Karpas-422 (cell line): ENCODE results near the gene PHYHIPL. TPM values are rescaled to one million over a fixed set of nuclear protein-coding genes. Genes with fewer than 3 reads are reported as not detected.

Source experiments
- DNase-seq: peaks from one replicate; pipeline ENCODE4 v3.0.0-alpha.2; 2015
- H2AFZ ChIP-seq: fragments of 200-600 bp; sonication (generic); 2 replicates; pipeline ENCODE4 v1.6.1; 2014; ENCODE audit warnings: antibody characterized with exemption, low read length, mixed read lengths
- H3K27ac ChIP-seq: fragments of 200-600 bp; sonication (generic); 2 replicates; pipeline ENCODE4 v1.5.1; 2014; ENCODE audit warnings: mild to moderate bottlenecking, low read length, moderate library complexity
- H3K27me3 ChIP-seq: fragments of 200-600 bp; sonication (generic); 2 replicates; pipeline ENCODE4 v1.6.1; 2014; ENCODE audit warnings: low read length, mixed read lengths
- H3K36me3 ChIP-seq: fragments of 200-600 bp; sonication (generic); 2 replicates; pipeline ENCODE4 v1.6.1; 2014; ENCODE audit warnings: low read length, mixed read lengths; ENCODE audit not compliant: insufficient read depth
- H3K4me1 ChIP-seq: fragments of 200-600 bp; sonication (generic); 2 replicates; pipeline ENCODE4 v1.6.1; 2014; ENCODE audit warnings: mild to moderate bottlenecking, low read length, mixed read lengths
- H3K4me2 ChIP-seq: fragments of 200-600 bp; sonication (generic); 2 replicates; pipeline ENCODE4 v1.6.1; 2014; ENCODE audit warnings: low read length, low read depth, mild to moderate bottlenecking; ENCODE audit not compliant: poor library complexity, severe bottlenecking
- H3K4me3 ChIP-seq: fragments of 200-600 bp; sonication (generic); 2 replicates; pipeline ENCODE4 v1.5.1; 2014; ENCODE audit warnings: mild to moderate bottlenecking, antibody characterized with exemption, low read length, mixed read lengths
- H3K79me2 ChIP-seq: fragments of 200-600 bp; sonication (generic); 2 replicates; pipeline ENCODE4 v1.6.1; 2014; ENCODE audit warnings: mild to moderate bottlenecking, low read length, mixed read lengths
- H3K9ac ChIP-seq: fragments of 200-600 bp; sonication (generic); 2 replicates; pipeline ENCODE4 v1.6.0; 2014; ENCODE audit warnings: low read length
- H3K9me2 ChIP-seq: fragments of 200-600 bp; sonication (generic), shearing (Covaris generic); replicated peaks from 2 replicates; pipeline ENCODE4 v1.6.0; 2014; ENCODE audit warnings: mild to moderate bottlenecking, low read length, moderate library complexity; ENCODE audit not compliant: insufficient read depth
- H3K9me3 ChIP-seq: fragments of 300-700, 200-600 bp; sonication (generic); 2 replicates; pipeline ENCODE4 v1.6.1; 2014; ENCODE audit warnings: low read length, mixed read lengths
- H4K20me1 ChIP-seq: fragments of 200-600 bp; sonication (generic); 2 replicates; pipeline ENCODE4 v1.6.1; 2014; ENCODE audit warnings: mild to moderate bottlenecking, antibody characterized with exemption, low read length, low read depth; ENCODE audit not compliant: insufficient read depth
- total RNA-seq: library from RNA; depleted of rRNA; stranded (reverse); fragments of >200 nt; shearing (Covaris generic); gene quantifications from 2 replicates; pipeline ENCODE4 v1.2.3, GENCODE V29; 2014; ENCODE audit warnings: low replicate concordance; rRNA removed

Gene PHYHIPL
- total RNA-seq = not detected in 2 replicates

DNA sequence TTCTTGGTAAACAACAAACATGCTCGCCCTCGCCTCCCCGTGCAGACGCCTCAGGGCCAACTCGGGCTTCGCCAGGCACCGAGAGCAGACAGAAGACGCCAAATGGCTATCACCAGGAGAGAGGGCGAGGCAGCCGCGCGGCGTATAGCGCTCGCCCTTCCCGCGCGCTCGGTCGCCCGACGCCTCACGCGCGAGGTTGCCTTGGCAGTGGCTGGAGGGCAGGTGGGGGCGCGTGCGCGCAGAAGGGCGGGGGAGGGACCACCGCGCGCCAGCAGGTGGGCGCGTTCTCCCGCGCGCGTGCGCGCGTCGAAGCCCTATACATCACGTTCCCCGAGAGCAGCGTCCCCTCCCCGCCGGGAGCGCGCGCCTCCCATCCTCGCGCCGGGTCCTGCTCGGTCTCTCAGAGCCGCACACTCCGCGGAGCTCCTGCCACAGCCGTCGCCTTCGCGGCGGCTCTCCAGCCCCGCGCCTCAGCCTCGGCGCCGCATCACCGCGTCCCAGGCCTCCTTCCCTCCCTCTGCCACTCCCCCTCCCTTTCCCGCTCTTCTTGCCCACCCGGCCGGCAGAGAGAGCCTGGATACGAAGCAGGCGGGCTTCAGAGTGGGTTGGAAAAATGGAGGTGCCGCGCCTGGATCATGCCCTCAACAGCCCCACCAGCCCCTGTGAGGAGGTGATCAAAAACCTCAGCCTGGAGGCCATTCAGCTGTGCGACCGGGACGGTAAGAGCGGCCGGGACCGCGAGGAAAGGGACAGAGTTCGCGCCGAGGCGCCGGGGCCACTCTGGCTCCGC lies at the start of gene PHYHIPL:
TSS of gene PHYHIPL (plus strand) at position 403 of the 790 bp plus-strand sequence. CDS start at position 614, 211 bp downstream.
- Histone ChIP-seq H3K79me2 (no peaks in the 10 kb centered on the region), H3K9me2 (no peaks in the 10 kb centered on the region), H3K9ac (no peak within 1 kb of the TSS), H2AFZ (no peak within 1 kb of the TSS), H3K27me3 (no peaks in the 10 kb centered on the region), H3K36me3 (no peaks in the 10 kb centered on the region), H4K20me1 (no peaks in the 10 kb centered on the region), H3K9me3 (no peaks in the 10 kb centered on the region), H3K4me3 (no peak within 1 kb of the TSS), H3K4me2 (no peak within 1 kb of the TSS), H3K27ac (no peak within 1 kb of the TSS), H3K4me1 (no peaks in the 10 kb centered on the region)
- DNase-seq = no peak

DNA sequence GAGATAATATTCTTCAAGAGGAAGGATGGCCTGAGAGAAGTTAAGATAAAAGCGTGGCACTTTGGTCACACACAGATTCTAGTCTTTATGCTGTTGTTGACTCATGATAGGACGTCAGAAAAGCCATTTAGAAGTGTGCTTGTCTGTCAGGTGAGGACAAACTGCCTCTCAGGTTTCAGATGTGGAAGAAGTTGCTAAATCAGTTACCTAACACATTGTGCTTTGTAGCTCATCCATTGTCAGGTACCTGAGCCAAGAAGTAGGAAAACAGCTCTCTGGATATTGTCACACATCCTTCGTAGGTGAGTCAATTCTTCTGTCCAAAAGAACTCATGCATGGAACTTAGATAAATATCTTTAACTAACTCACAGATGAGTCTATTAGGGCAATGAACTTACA lies 49.5 kb upstream of the PHYHIPL start:
- Histone ChIP-seq H3K27ac (no peak overlapping the region), H3K9ac (no peak overlapping the region), H3K79me2 (no peaks in the 10 kb centered on the region), H3K9me3 (no peaks in the 10 kb centered on the region), H3K4me2 (no peak overlapping the region), H3K27me3 (no peaks in the 10 kb centered on the region), H4K20me1 (no peaks in the 10 kb centered on the region), H3K9me2 (no peaks in the 10 kb centered on the region), H3K36me3 (no peaks in the 10 kb centered on the region), H3K4me3 (no peak overlapping the region), H3K4me1 (no peaks in the 10 kb centered on the region), H2AFZ (no peak overlapping the region)
- DNase-seq = no peak

DNA sequence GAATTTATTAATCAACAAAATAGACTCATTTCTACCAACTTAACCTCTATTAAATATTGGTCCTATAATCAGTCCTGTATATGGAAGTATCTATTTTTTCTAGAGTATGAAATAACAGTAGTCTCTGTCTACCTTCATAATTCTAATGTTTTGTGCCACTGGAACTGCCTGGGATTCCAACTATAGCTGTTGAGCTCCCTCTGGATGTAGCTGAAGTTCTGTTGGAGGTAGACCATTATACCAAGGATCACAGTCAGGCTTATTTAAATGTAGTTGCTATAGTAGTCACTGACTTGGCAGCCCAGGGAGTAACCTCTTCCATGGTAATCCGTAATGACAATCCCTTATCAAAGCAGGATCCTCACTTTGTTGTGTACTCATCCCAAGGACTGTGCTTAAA lies 48.5 kb upstream of the PHYHIPL start:
- H2AFZ ChIP-seq = no peak overlapping the region
- no peaks in the 10 kb centered on the region for H3K9me3 ChIP-seq
- DNase-seq = no peak
- H3K79me2 ChIP-seq = no peaks in the 10 kb centered on the region
- H3K27me3 ChIP-seq = no peaks in the 10 kb centered on the region
- H4K20me1 ChIP-seq = no peaks in the 10 kb centered on the region
- H3K4me3 ChIP-seq = no peak overlapping the region
- no peaks in the 10 kb centered on the region for H3K9me2 ChIP-seq
- H3K36me3 ChIP-seq = no peaks in the 10 kb centered on the region
- no peak overlapping the region for H3K9ac ChIP-seq
- no peak overlapping the region for H3K27ac ChIP-seq
- H3K4me1 ChIP-seq = no peaks in the 10 kb centered on the region
- H3K4me2 ChIP-seq = no peak overlapping the region

DNA sequence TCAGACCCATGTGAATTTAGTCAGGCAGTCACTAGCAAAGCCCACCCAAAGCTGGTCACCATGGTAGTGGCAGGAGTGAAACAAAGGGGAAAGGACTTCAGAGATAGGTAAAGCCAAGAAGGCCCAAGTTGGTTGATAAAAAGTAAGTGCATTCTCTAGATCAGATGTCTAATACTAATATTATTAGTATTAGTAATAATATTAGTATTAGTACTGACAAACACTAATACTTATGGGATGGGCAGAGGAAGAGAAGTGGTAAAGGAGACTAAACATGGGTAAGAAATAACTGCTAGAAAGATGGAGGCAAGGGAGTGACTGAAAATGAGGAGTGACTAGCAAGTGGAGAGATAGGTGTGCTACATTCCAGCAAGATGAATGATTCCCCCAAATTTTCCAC lies 46.6 kb upstream of the PHYHIPL start:
- H3K27me3 ChIP-seq = no peaks in the 10 kb centered on the region
- H3K4me1 ChIP-seq = no peaks in the 10 kb centered on the region
- H3K4me2 ChIP-seq = no peak overlapping the region
- H3K79me2 ChIP-seq = no peaks in the 10 kb centered on the region
- no peaks in the 10 kb centered on the region for H4K20me1 ChIP-seq
- no peak for DNase-seq
- no peak overlapping the region for H3K27ac ChIP-seq
- no peaks in the 10 kb centered on the region for H3K36me3 ChIP-seq
- H3K9me3 ChIP-seq = no peaks in the 10 kb centered on the region
- no peak overlapping the region for H2AFZ ChIP-seq
- no peaks in the 10 kb centered on the region for H3K9me2 ChIP-seq
- H3K9ac ChIP-seq = no peak overlapping the region
- H3K4me3 ChIP-seq = no peak overlapping the region

DNA sequence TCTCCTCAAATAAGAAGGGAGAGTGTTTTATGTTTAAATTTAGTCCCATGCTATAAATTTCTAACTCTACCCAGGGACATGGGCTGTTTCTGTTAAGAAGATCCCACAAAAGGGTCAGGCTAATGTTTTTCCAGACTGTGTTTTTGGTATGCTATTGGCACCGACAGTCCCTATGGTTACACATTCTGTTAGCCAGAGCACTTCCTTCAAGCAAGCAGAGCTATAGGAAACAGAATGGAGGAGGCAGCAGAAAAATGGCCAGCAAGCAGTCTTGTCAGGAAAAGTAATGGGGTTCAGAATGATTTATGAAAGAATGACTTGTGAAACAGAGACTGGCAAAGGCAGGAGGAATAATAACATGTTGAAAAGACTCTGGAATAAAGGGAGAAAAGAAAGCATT lies 44.8 kb upstream of the PHYHIPL start:
- Histone ChIP-seq H3K27ac (no peak overlapping the region), H3K4me3 (no peak overlapping the region), H2AFZ (no peak overlapping the region), H3K79me2 (no peaks in the 10 kb centered on the region), H3K9ac (no peak overlapping the region), H3K9me3 (no peaks in the 10 kb centered on the region), H3K36me3 (no peaks in the 10 kb centered on the region), H3K9me2 (no peaks in the 10 kb centered on the region), H3K4me2 (no peak overlapping the region), H3K4me1 (no peaks in the 10 kb centered on the region), H3K27me3 (no peaks in the 10 kb centered on the region), H4K20me1 (no peaks in the 10 kb centered on the region)
- no peak for DNase-seq

DNA sequence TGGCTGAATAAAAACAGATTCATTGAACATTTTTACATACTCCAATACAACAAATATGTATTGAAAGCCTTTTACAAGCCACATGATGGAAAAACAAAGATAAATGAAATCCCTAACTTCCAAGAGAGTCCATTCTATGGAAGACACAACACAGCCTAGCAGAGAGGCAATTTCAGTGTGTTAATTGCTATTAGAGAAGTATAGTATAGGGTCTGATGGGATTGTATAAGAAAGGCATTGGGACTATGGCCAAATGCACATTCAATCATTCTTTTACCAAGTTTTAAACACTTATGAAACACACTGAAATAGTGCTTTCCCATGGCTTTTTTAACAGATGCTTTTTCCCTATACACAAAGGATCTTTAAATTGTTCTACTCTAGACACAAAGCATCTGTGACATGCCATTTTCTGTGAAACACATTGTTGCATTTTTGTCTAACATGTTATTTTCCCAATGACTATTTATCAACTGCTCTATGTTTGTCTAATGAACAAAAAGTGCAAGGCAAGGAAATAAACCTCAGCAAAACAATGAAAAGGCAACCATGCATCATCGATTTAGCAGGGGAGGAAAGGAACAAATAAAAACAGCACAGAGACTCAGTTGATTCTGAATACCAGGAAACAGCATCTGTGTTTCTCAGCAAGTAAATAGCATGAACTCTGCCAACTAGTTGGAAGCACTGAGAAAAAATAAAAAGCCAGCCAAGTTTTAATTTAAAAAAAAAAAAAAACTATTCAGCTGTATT lies 42.4 kb upstream of the PHYHIPL start:
- Histone ChIP-seq H2AFZ (no peak overlapping the region), H4K20me1 (no peaks in the 10 kb centered on the region), H3K4me3 (no peak overlapping the region), H3K9me3 (no peaks in the 10 kb centered on the region), H3K9me2 (no peaks in the 10 kb centered on the region), H3K27me3 (no peaks in the 10 kb centered on the region), H3K4me1 (no peaks in the 10 kb centered on the region), H3K36me3 (no peaks in the 10 kb centered on the region), H3K4me2 (no peak overlapping the region), H3K9ac (no peak overlapping the region), H3K27ac (no peak overlapping the region), H3K79me2 (no peaks in the 10 kb centered on the region)
- DNase-seq = no peak

DNA sequence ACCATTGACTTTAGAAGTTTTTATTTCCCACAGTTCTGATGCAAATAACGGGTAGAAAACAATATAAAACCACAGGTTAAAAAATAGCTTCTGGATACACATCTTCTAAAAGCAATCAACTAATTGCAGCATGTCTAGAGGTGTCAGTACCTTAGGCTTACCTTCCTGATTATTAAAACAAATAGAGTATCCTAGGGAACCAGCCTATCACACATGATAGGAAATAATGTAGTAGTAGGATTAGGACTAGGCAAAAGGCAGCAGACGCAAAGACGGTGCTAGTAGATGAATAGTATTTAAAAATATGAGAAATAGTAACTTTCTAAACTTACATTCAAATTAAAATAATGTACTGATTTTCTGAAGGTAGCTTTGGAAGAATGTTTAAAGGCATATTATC lies 41.7 kb upstream of the PHYHIPL start:
- no peaks in the 10 kb centered on the region for H3K9me3 ChIP-seq
- no peaks in the 10 kb centered on the region for H3K36me3 ChIP-seq
- H3K9me2 ChIP-seq = no peaks in the 10 kb centered on the region
- H2AFZ ChIP-seq = no peak overlapping the region
- H3K79me2 ChIP-seq = no peaks in the 10 kb centered on the region
- H3K4me3 ChIP-seq = no peak overlapping the region
- no peaks in the 10 kb centered on the region for H3K27me3 ChIP-seq
- H3K4me1 ChIP-seq = no peaks in the 10 kb centered on the region
- H4K20me1 ChIP-seq = no peaks in the 10 kb centered on the region
- DNase-seq = no peak
- no peak overlapping the region for H3K9ac ChIP-seq
- no peak overlapping the region for H3K27ac ChIP-seq
- no peak overlapping the region for H3K4me2 ChIP-seq

DNA sequence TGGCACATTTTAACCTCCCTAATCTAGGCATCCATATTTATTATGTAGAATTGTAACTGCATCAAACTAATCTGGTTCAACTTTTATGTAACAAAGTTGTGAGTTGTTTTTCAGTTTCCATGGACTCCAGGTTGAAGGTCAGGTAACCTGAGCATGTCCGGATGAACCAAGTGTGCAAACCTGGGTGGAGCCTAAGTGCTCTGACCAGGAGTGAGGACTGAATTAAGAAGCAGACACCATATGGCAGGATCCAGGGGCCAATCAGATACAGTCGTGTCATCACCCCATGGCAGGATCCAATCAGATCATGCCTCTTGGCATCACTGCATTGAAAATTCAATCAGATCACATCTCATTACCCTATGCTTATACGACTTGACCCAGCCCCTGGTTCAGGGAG lies 41.2 kb upstream of the PHYHIPL start:
- Histone ChIP-seq H4K20me1 (no peaks in the 10 kb centered on the region), H3K36me3 (no peaks in the 10 kb centered on the region), H3K79me2 (no peaks in the 10 kb centered on the region), H3K9ac (no peak overlapping the region), H3K4me1 (no peaks in the 10 kb centered on the region), H3K4me3 (no peak overlapping the region), H3K4me2 (no peak overlapping the region), H3K27ac (no peak overlapping the region), H3K9me3 (no peaks in the 10 kb centered on the region), H3K9me2 (no peaks in the 10 kb centered on the region), H2AFZ (no peak overlapping the region), H3K27me3 (no peaks in the 10 kb centered on the region)
- DNase-seq = no peak
